NK-92 treated with Interleukin-12 subunit alpha and Interleukin-12 subunit beta, amount 100 ng/mL, for 24 hours (cell line): ENCODE results near the gene COG1.
A peak's percentile ranks its signal among the peaks of the same experiment; 100 is the strongest.

ENCODE experiments used
- DNase-seq: peaks from one replicate; lab custom pipeline; 2025; lab: John Stamatoyannopoulos, UW

COG1 gene

GRCh38 chr17:73168667-73169066, 24.2 kb upstream of the COG1 start:
- DNase-seq, result no peak

- no peak for DNase-seq
Observed at GRCh38 chr17:73170324-73170723, 22.5 kb upstream of the COG1 start.

- DNase-seq, result no peak
Observed at GRCh38 chr17:73172252-73172651, 20.6 kb upstream of the COG1 start.

GRCh38 chr17:73174126-73174525, 18.7 kb upstream of the COG1 start:
- DNase-seq, result no peak

GRCh38 chr17:73175962-73176565, 16.8 kb upstream of the COG1 start:
- DNase-seq, result no peak

- no peak for DNase-seq
Observed at GRCh38 chr17:73179387-73179786, 13.5 kb upstream of the COG1 start.

- no peak for DNase-seq
Observed at GRCh38 chr17:73179878-73180277, 13.0 kb upstream of the COG1 start.

- DNase-seq, result no peak
Observed at GRCh38 chr17:73182616-73183310, 10.1 kb upstream of the COG1 start.

GRCh38 chr17:73184136-73184993, 8.5 kb upstream of the COG1 start:
- DNase-seq, result no peak

GRCh38 chr17:73186283-73187050, 6.4 kb upstream of the COG1 start:
- DNase-seq, result no peak

- DNase-seq, result no peak
Observed at GRCh38 chr17:73187203-73187769, 5.6 kb upstream of the COG1 start.

- no peak for DNase-seq
Observed at GRCh38 chr17:73188011-73188410, 4.8 kb upstream of the COG1 start.

GRCh38 chr17:73189417-73190099, 3.3 kb upstream of the COG1 start:
- no peak for DNase-seq

- peak; percentile 30 for DNase-seq
Observed at GRCh38 chr17:73191443-73192205, 1.2 kb upstream of the COG1 start.

GRCh38 chr17:73192206-73192893, 505 bp upstream of the COG1 start:
- peak; percentile 75 for DNase-seq

GRCh38 chr17:73194514-73195222, 1.8 kb downstream of the COG1 start:
- no peak for DNase-seq

GRCh38 chr17:73196500-73196899, 3.6 kb downstream of the COG1 start:
- DNase-seq, result no peak

- no peak for DNase-seq
Observed at GRCh38 chr17:73197161-73197560, 4.3 kb downstream of the COG1 start.

- no peak for DNase-seq
Observed at GRCh38 chr17:73198201-73198929, 5.5 kb downstream of the COG1 start.
